GM13976 (cell line): ENCODE data around the gene RPSA.

Source experiments
- DNase-seq: peaks from one replicate; pipeline ENCODE4 v3.0.0; 2012; ENCODE audit warnings: low spot score
- in situ Hi-C: fragments of 300-500 bp; cut with MboI; formaldehyde crosslinking; loops from one replicate; pipeline ENCODE4 v1.12.0; 2022; ENCODE audit warnings: low sequenced_read_pairs, mixed read lengths, inconsistent platforms; ENCODE audit not compliant: unreplicated experiment
- TF ChIP-seq, protein P1 (sequence below): IDR thresholded peaks from 2 replicates; pipeline ENCODE4 v1.5.1; 2012; ENCODE audit warnings: borderline replicate concordance, mild to moderate bottlenecking; ENCODE audit not compliant: insufficient read depth; ENCODE audit errors: extremely low read depth, missing control alignments, control extremely low read depth

Gene RPSA

GRCh38 chr3:39420543-39420942, 14.0 kb downstream of the RPSA start:
- TF ChIP-seq, protein P1, sequence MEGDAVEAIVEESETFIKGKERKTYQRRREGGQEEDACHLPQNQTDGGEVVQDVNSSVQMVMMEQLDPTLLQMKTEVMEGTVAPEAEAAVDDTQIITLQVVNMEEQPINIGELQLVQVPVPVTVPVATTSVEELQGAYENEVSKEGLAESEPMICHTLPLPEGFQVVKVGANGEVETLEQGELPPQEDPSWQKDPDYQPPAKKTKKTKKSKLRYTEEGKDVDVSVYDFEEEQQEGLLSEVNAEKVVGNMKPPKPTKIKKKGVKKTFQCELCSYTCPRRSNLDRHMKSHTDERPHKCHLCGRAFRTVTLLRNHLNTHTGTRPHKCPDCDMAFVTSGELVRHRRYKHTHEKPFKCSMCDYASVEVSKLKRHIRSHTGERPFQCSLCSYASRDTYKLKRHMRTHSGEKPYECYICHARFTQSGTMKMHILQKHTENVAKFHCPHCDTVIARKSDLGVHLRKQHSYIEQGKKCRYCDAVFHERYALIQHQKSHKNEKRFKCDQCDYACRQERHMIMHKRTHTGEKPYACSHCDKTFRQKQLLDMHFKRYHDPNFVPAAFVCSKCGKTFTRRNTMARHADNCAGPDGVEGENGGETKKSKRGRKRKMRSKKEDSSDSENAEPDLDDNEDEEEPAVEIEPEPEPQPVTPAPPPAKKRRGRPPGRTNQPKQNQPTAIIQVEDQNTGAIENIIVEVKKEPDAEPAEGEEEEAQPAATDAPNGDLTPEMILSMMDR = no peak
- DNase-seq = no peak
- in situ Hi-C loops = no loop called here

- in situ Hi-C loops = no loop called here
- TF ChIP-seq, protein P1 = no peak
- DNase-seq = no peak
Measured at GRCh38 chr3:39423436-39423970, 17.0 kb downstream of the RPSA start.

- no peak for DNase-seq
- in situ Hi-C loops = no loop called here
- TF ChIP-seq, protein P1 = no peak
Measured at GRCh38 chr3:39426312-39426711, 19.8 kb downstream of the RPSA start.

- DNase-seq = no peak
- in situ Hi-C loops = no loop called here
- TF ChIP-seq, protein P1 = no peak
Measured at GRCh38 chr3:39427506-39427905, 21.0 kb downstream of the RPSA start.

DNA sequence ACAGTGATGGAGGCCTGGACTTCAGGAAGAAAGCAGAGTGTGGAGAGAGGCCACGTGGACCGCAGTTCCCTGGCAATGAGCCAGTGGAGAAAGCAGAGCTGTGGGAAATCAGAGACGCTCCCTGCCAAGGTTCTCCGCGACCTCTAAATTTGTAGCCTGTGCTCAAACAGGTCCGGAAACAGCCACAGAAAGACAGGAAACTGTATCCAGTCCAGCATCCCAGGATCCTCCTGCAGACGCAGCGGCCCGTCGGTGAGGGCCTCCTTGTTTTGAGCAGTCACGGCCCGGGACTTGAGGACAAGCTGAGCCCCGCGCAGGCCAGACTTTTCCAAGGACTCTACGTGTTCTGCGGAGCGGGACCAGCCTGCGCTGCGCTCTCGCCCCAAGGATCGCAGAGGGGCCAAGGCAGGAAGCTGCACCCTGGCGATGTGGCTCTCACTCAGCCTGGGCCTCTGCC, 22.3 kb downstream of the RPSA start:
- TF ChIP-seq, protein P1 = no peak
- in situ Hi-C loops = no loop called here
- no peak for DNase-seq

DNA sequence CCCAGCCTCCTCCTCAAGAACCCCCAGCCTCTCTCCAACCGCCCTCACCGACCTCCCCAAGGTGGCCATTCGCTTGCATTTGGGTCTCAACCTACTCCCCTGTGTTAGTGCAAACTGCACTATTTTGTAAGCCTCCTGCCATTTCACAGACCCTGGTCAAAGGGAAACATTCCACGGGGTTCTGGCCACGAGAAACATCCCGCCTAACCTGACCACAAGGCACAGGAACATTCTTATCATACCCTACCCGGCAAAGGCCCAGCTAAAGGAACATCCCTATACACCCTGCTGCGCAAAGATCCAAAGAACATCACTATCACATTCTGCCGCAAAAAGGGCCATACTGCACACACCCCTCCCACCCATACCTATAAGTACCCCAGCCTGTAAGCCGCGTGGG, 22.9 kb downstream of the RPSA start:
- DNase-seq = no peak
- TF ChIP-seq, protein P1 = no peak
- in situ Hi-C loops = no loop called here

GRCh38 chr3:39432342-39432741, 25.8 kb downstream of the RPSA start:
- no peak for DNase-seq
- TF ChIP-seq, protein P1 = no peak
- in situ Hi-C loops = no loop called here
